Upper lobe of left lung (tissue), 6 donors: ENCODE results near the gene CHM. TPM values are rescaled to one million over a fixed set of nuclear protein-coding genes. Genes with fewer than 3 reads are reported as not detected.

Experiments
- ATAC-seq, 2 donors: fragments of 200-7000 bp; cut with Tn5 transposase; one replicate each; pipeline ENCODE4 v1.9.1; 2022; ENCODE audit warnings: mild to moderate bottlenecking in 2 of 2, moderate library complexity in 2 of 2; ENCODE audit not compliant: low FRiP score in 2 of 2
- DNase-seq, 2 donors: peaks; one replicate each; pipeline ENCODE4 v3.0.0-alpha.2; 2019 to 2020
- H3K27ac ChIP-seq, 4 donors: fragments of 200-600 bp; sonication (generic); one replicate each; pipeline ENCODE4 v1.5.1; 2016 to 2019
- H3K27me3 ChIP-seq, 4 donors: fragments of 200-600 bp; sonication (generic); one replicate each; pipeline ENCODE4 v1.5.1; 2017 to 2019
- H3K36me3 ChIP-seq, 4 donors: fragments of 200-600 bp; sonication (generic); one replicate each; pipeline ENCODE4 v1.5.1; 2016 to 2019
- H3K4me1 ChIP-seq, 4 donors: fragments of 200-600 bp; sonication (generic); one replicate each; pipeline ENCODE4 v1.5.1; 2018 to 2019
- H3K4me3 ChIP-seq, 4 donors: fragments of 200-600 bp; sonication (generic); one replicate each; pipeline ENCODE4 v1.5.1; 2017 to 2019; ENCODE audit warnings: mild to moderate bottlenecking in 2 of 4, moderate library complexity in 1 of 4
- H3K9me3 ChIP-seq, 4 donors: fragments of 200-600 bp; sonication (generic); one replicate each; pipeline ENCODE4 v1.5.1; 2018 to 2019
- EP300 ChIP-seq, 4 donors: sonication (generic); formaldehyde crosslinking; IDR thresholded peaks; one replicate each; pipeline ENCODE4 v1.5.1; 2017; ENCODE audit warnings: antibody characterized with exemption in 4 of 4, control low read depth in 2 of 4
- POLR2A ChIP-seq, 4 donors: fragments of 450-650 bp; IDR thresholded peaks; one replicate each; pipeline ENCODE4 v1.5.1; 2016 to 2017; ENCODE audit warnings: antibody characterized with exemption in 4 of 4, mild to moderate bottlenecking in 2 of 4
- POLR2AphosphoS5 ChIP-seq, 2 donors: sonication (generic); formaldehyde crosslinking; IDR thresholded peaks; one replicate each; pipeline ENCODE4 v1.5.1; 2017; ENCODE audit warnings: antibody characterized with exemption in 2 of 2
- WGBS, 2 donors: methylation state at CpG; one replicate each; pipeline ENCODE4 v1.1.5; 2017 to 2018; 5-methylcytosine and 5-hydroxymethylcytosine counted together
- total RNA-seq, 6 donors: library from RNA; depleted of rRNA in 4 of 6; stranded (reverse); fragments of >200 nt in 4 of 6; gene quantifications; one replicate each; pipeline versions ENCODE4 v1.1.0 to v1.2.1, GENCODE V29; 2016 to 2021
- TF ChIP-seq, protein P1 (sequence below), 6 experiments: fragments of 450-650 bp in 4 of 6; fragments of 200-600 bp in 2 of 6; sonication (generic) in 2 of 6; IDR thresholded peaks; one replicate each; pipeline ENCODE4 v1.5.1; 2016 to 2019; ENCODE audit warnings: antibody characterized with exemption in 6 of 6
- donor health status: DM: no; HTN: no; CAD: no; lungs with moderate emphysema.
- donor health status: DM: no; HTN: yes; CAD: no; lungs with severe emphysema.

The CHM gene
- total RNA-seq, 6 donors from 2014 or later = 14.7 to 28.6 (median 20.6) TPM

DNA sequence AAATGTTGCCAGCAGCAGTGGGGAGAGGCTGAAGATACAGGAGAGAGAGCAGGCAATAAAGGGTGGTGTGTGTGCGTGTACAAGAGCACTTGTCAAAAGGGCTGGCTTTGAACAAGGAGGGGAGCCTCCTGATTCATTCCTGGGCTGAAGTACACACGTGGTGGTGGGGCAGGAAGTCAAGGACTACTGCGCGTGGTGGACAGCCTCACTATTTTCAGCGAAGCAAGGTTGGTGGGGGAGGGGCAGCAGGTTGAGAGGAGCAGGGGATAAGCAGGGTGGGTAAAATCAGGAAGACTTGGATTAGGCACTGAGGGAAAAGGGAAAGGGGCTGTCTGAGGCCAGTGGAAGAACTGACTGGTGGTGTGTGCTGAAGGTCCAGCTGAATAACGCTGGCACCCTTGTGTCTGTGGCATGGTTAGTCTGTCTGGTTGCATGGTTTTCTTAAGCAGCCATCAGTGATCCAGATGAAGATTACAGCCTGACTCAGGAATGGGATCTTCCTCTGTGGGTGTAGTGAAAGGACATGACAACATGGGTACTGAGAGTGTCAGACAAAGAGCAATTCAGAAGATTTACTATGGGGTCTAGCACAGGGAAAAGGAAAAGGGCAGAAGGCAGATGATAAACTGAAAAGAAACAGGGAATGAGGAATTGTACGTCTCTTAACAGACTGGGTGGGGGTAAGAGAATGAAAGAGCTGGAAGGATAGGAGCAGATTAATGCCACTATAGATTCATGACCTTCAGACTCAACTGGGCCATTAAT is 149.8 kb downstream of the CHM start:
- 66 to 87% methylated on average over 7 of the region's 7 CpGs for WGBS, 2 donors
- no peaks in the 10 kb centered on the region for H3K36me3 ChIP-seq
- H3K27me3 ChIP-seq = no peaks in the 10 kb centered on the region
- TF ChIP-seq, protein P1, sequence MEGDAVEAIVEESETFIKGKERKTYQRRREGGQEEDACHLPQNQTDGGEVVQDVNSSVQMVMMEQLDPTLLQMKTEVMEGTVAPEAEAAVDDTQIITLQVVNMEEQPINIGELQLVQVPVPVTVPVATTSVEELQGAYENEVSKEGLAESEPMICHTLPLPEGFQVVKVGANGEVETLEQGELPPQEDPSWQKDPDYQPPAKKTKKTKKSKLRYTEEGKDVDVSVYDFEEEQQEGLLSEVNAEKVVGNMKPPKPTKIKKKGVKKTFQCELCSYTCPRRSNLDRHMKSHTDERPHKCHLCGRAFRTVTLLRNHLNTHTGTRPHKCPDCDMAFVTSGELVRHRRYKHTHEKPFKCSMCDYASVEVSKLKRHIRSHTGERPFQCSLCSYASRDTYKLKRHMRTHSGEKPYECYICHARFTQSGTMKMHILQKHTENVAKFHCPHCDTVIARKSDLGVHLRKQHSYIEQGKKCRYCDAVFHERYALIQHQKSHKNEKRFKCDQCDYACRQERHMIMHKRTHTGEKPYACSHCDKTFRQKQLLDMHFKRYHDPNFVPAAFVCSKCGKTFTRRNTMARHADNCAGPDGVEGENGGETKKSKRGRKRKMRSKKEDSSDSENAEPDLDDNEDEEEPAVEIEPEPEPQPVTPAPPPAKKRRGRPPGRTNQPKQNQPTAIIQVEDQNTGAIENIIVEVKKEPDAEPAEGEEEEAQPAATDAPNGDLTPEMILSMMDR (IDR thresholded peaks at IDR 0.05) = no peak
- TF ChIP-seq POLR2AphosphoS5 (IDR thresholded peaks at IDR 0.05) = no peak
- no peak for TF ChIP-seq EP300 (IDR thresholded peaks at IDR 0.05)
- TF ChIP-seq POLR2A (IDR thresholded peaks at IDR 0.05) = no peak
- no peaks in the 10 kb centered on the region for H3K9me3 ChIP-seq
- H3K4me1 ChIP-seq = no peaks in the 10 kb centered on the region
- H3K27ac ChIP-seq = no peak overlapping the region
- H3K4me3 ChIP-seq = no peak overlapping the region
- DNase-seq = no peak
- ATAC-seq = no peak

DNA sequence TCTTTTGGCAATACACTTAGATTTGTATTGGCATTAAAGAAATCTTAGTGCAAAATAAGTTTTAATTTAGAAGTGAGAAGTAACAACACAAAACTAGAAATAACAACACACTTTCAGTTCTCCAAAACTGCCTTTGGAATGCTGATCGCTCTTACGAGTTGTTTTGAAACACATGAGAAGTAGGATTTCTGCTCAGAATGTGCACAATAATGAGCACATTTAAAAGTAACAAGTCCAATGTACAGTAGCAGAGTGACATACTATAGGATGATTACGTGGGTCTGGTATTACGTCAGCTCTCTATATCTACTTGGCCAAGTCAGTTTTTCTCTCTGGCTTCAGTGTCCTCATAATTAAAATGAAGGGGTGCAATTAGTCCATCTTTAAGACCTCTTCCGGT is 164.8 kb downstream of the CHM start:
- Histone ChIP-seq H3K27me3 (no peaks in the 10 kb centered on the region), H3K4me1 (no peaks in the 10 kb centered on the region), H3K4me3 (no peak overlapping the region), H3K27ac (no peak overlapping the region), H3K9me3 (no peaks in the 10 kb centered on the region), H3K36me3 (no peaks in the 10 kb centered on the region)
- 78 to 85% methylated on average over 5 of the region's 5 CpGs for WGBS, 2 donors
- ATAC-seq (no peak), DNase-seq (no peak)
- TF ChIP-seq POLR2AphosphoS5 (IDR thresholded peaks at IDR 0.05) = no peak

DNA sequence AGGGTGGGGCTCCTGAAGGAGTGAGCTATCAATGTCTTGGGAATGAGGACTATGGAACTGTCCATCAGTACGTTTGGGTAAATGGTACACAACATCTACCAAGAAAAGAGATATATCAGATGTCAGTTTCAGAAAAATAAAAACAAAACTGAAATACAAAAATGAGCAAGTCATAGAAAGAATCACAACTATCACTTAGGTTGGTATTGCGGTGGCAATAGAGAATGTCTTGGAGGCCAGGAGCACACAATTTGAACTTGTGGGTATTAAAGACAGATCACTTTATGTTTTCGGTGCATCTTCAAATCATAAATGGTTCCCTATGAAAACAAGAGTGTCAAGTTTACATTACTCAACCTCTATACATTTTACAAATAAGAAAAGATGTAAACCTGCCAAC is 176.8 kb downstream of the CHM start:
- no peaks in the 10 kb centered on the region for H3K4me1 ChIP-seq
- no peak overlapping the region for H3K4me3 ChIP-seq
- peaks cover 0 to 7% (median 2%) of the 10 kb centered on the region in 4 donors for H3K36me3 ChIP-seq
- H3K27me3 ChIP-seq = no peaks in the 10 kb centered on the region
- no peak for TF ChIP-seq POLR2A (IDR thresholded peaks at IDR 0.05)
- no peak for TF ChIP-seq EP300 (IDR thresholded peaks at IDR 0.05)
- no peak for TF ChIP-seq POLR2AphosphoS5 (IDR thresholded peaks at IDR 0.05)
- TF ChIP-seq, protein P1 (IDR thresholded peaks at IDR 0.05) = no peak
- peaks cover 0 to 6% (median 0%) of the 10 kb centered on the region in 4 donors for H3K9me3 ChIP-seq
- DNase-seq (no peak), ATAC-seq (no peak)
- WGBS, 2 donors = 77 to 86% methylated on average over 3 of the region's 3 CpGs
- H3K27ac ChIP-seq = no peak overlapping the region

DNA sequence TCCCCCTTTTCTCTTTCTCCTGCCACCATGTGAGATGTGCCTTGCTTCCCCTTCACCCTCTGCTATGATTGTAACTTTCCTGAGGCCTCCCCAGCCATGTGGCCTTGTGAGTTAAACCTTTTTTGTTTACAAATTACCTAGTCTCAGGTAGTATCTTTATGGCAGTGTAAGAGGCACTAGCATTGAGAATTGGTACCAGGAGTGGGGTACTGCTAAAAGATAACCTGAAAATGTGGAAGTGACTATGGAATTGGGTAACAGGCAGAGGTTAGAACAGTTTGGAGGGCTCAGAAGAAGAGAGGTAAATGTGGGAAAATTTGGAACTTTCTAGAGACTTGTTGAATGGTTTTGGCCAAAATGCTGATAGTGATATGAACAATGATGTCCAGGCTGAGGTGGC is 182.0 kb downstream of the CHM start:
- H3K4me1 ChIP-seq = no peaks in the 10 kb centered on the region
- DNase-seq (no peak), ATAC-seq (no peak)
- H3K27me3 ChIP-seq = no peaks in the 10 kb centered on the region
- H3K27ac ChIP-seq = no peak overlapping the region
- no peak overlapping the region for H3K4me3 ChIP-seq
- peaks cover 0 to 12% (median 0%) of the 10 kb centered on the region in 4 donors for H3K9me3 ChIP-seq
- H3K36me3 ChIP-seq = peaks cover 0 to 7% (median 3%) of the 10 kb centered on the region in 4 donors
- TF ChIP-seq EP300 (IDR thresholded peaks at IDR 0.05) (no peak), POLR2A (IDR thresholded peaks at IDR 0.05) (no peak), POLR2AphosphoS5 (IDR thresholded peaks at IDR 0.05) (no peak)
- TF ChIP-seq, protein P1 (IDR thresholded peaks at IDR 0.05) = no peak

DNA sequence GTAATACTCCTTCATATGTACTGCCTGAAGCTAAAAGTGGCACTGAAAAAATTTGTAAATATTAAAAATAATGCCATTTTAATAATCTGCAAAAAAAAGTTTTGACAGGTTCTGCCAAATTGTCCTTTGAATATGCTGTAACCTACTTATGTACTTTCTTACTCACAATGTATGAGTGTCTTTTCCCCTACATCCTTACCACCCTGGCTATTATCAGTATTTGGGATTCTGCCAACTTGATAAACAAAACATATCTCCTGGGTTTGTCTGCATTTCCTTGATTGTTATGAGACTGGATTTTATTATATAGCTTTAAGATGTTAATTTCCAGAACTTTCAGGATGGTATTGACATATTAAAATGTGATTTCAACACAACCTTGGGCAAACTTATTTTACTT is 187.9 kb downstream of the CHM start:
- no peak for DNase-seq
- no peak for TF ChIP-seq EP300 (IDR thresholded peaks at IDR 0.05)
- TF ChIP-seq, protein P1 (IDR thresholded peaks at IDR 0.05) = no peak
- no peak for TF ChIP-seq POLR2AphosphoS5 (IDR thresholded peaks at IDR 0.05)
- no peak for TF ChIP-seq POLR2A (IDR thresholded peaks at IDR 0.05)
- no peak overlapping the region for H3K27ac ChIP-seq
- H3K9me3 ChIP-seq = no peaks in the 10 kb centered on the region
- no peak overlapping the region for H3K4me3 ChIP-seq
- ATAC-seq = no peak
- no peaks in the 10 kb centered on the region for H3K27me3 ChIP-seq
- no peaks in the 10 kb centered on the region for H3K4me1 ChIP-seq
- H3K36me3 ChIP-seq = no peaks in the 10 kb centered on the region
